Activated T-helper 2 cell treated with anti-CD3 and anti-CD28 coated beads, Interferon-gamma antibody, Interleukin-2, Interleukin-4, amounts not matched to agents 10 μg/mL and 5 μg/mL and 100 μg/mL, durations not matched to agents 14 hours and 24 hours and 36 hours (primary cell): ENCODE measurements around the gene CKS2. TPM values are rescaled to one million over a fixed set of nuclear protein-coding genes. Genes with fewer than 3 reads are reported as not detected.

Experiments
- DNase-seq: peaks from one replicate; pipeline ENCODE4 v3.0.0; 2021; ENCODE audit warnings: low spot score
- H3K27ac Mint-ChIP-seq: one replicate; pipeline ENCODE4 v1.8.0; 2021; ENCODE audit warnings: mixed read lengths
- H3K27me3 Mint-ChIP-seq: one replicate; pipeline ENCODE4 v1.8.0; 2021; ENCODE audit warnings: low read depth, mixed read lengths
- H3K36me3 Mint-ChIP-seq: one replicate; pipeline ENCODE4 v1.8.0; 2021; ENCODE audit warnings: low read depth, mixed read lengths
- H3K4me1 Mint-ChIP-seq: one replicate; pipeline ENCODE4 v1.8.0; 2021; ENCODE audit warnings: low read depth, mixed read lengths
- H3K4me3 Mint-ChIP-seq: one replicate; pipeline ENCODE4 v1.8.0; 2021; ENCODE audit warnings: low read depth, mild to moderate bottlenecking, moderate library complexity, mixed read lengths
- H3K9me3 Mint-ChIP-seq: one replicate; pipeline ENCODE4 v1.8.0; 2021; ENCODE audit warnings: mixed read lengths
- intact Hi-C: fragments of 100-400 bp; cut with micrococcal nuclease; formaldehyde crosslinking; loops from one replicate; pipeline ENCODE4 v1.15.1; 2023
- total RNA-seq: library from RNA; stranded (reverse); gene quantifications from 2 replicates; pipeline ENCODE4 v1.2.3, GENCODE V29; 2022

Gene CKS2
- total RNA-seq, 1 donor from 2014 or later = 177 TPM

- peak overlapping the region; percentile 44 for H3K27ac Mint-ChIP-seq
- H3K27me3 Mint-ChIP-seq = no peaks in the 10 kb centered on the region
- no peak for DNase-seq
- peaks cover 81% of the 10 kb centered on the region for H3K36me3 Mint-ChIP-seq
- peak overlapping the region; percentile 97 for H3K4me3 Mint-ChIP-seq
- H3K9me3 Mint-ChIP-seq = no peaks in the 10 kb centered on the region
- peaks cover 64% of the 10 kb centered on the region for H3K4me1 Mint-ChIP-seq
- intact Hi-C loops = loop anchor here (5.0 kb wide), 1 partner anchor 162 kb away; no protein-coding TSS in a partner anchor
Observed at GRCh38 chr9:89314955-89315354, 4.0 kb downstream of the CKS2 start.

- H3K9me3 Mint-ChIP-seq = no peaks in the 10 kb centered on the region
- H3K4me1 Mint-ChIP-seq = peaks cover 66% of the 10 kb centered on the region
- no peak for DNase-seq
- H3K27me3 Mint-ChIP-seq = no peaks in the 10 kb centered on the region
- H3K36me3 Mint-ChIP-seq = peaks cover 84% of the 10 kb centered on the region
- peak overlapping the region; percentile 44 for H3K27ac Mint-ChIP-seq
- intact Hi-C loops = no loop called here
- H3K4me3 Mint-ChIP-seq = no peak overlapping the region
Observed at GRCh38 chr9:89315482-89315881, 4.5 kb downstream of the CKS2 start.

DNA sequence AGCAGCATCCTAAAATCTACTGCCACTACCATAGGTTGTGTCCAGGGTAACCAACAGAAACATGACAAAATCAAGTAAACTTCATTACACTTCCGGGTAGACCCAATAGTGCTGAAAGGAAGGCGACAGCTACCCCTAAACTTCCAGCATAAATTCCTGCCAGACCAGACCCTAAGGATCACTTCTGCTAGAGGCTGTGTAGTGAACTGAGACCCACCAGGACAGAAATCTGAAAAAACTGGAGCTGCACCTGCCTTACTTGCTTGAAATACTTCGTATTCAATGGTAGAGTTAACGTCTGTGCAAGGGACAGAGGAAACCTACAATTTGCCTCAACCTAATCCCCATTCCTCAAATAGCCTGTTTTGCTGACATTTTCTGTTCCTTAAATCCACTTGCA lies 6.3 kb downstream of the CKS2 start:
- Mint-ChIP-seq H3K36me3 (peaks cover 91% of the 10 kb centered on the region), H3K4me3 (peak overlapping the region; percentile 87)

DNA sequence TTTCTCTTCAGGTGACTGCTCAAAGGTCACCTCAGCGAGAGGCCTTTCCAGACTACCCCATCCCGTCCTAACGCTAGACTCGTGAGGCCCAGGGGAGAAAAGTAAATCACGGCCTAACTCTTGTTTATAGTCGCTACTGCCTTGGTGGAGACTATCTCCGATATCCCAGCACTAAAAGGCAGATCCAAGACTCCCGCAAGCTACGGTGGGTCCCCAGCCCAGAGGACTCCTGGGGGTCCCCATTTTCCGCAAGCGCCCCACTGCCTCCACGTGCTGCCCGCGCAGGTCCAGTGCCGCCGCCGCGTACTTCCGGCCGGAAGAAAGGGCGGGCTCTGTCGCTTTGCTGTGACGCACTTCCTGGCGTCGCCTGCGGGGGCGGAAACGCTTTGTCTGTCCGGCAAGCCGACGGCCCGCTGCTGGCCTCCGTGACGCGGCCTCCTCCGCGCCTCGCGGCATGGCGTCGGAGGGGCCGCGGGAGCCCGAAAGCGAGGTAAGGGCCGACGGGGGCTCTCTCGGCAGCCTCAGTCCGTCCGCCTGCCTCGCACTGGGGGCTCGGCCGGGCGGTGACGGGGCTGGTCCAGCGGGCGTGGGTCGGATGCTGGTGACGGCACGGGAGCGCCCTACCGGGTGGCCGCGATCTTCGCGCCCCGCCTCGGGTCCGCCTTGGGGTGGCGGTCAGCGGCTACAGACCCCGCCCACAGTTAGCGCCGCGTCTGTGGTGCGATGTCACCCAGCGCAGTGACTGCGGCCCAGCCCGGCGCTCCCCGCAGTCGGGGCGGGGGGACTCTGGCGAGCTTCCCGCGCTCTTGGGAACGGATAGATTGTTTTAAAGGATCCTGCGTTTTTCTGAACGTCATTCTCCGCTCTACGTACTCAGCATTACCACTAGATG lies 7.4 kb downstream of the CKS2 start, which contains the start of gene SECISBP2:
SECISBP2 (plus strand) TSS at position 378 of the 892 bp plus-strand sequence; CDS start at position 455, 77 bp downstream.
- H3K27ac Mint-ChIP-seq = peak within 1 kb of the TSS; percentile 98
- DNase-seq = peak; percentile 94
- no peaks in the 10 kb centered on the region for H3K27me3 Mint-ChIP-seq
- H3K36me3 Mint-ChIP-seq = peaks cover 91% of the 10 kb centered on the region
- H3K9me3 Mint-ChIP-seq = no peaks in the 10 kb centered on the region
- peak within 1 kb of the TSS; percentile 88 for H3K4me3 Mint-ChIP-seq
- H3K4me1 Mint-ChIP-seq = peaks cover 78% of the 10 kb centered on the region
- intact Hi-C loops = loop anchor here (1.0 to 2.0 kb wide), 6 partner anchors 8 to 230 kb away; partner anchors contain the start of gene SEMA4D

More for the DNA sequence above, 6.3 kb downstream of the CKS2 start:
- Mint-ChIP-seq H3K27me3 (no peaks in the 10 kb centered on the region), H3K27ac (peak overlapping the region; percentile 98), H3K9me3 (no peaks in the 10 kb centered on the region), H3K4me1 (peaks cover 74% of the 10 kb centered on the region)
- no peak for DNase-seq
- intact Hi-C loops = no loop called here

- Mint-ChIP-seq H3K4me3 (peak overlapping the region; percentile 88), H3K4me1 (peaks cover 77% of the 10 kb centered on the region), H3K27ac (peak overlapping the region; percentile 98), H3K36me3 (peaks cover 83% of the 10 kb centered on the region), H3K9me3 (no peaks in the 10 kb centered on the region), H3K27me3 (no peaks in the 10 kb centered on the region)
- intact Hi-C loops = loop anchor here (2.0 kb wide), 5 partner anchors 104 to 230 kb away; partner anchors contain the start of gene SEMA4D
- DNase-seq = no peak
Observed at GRCh38 chr9:89319015-89319905, 8.3 kb downstream of the CKS2 start.

GRCh38 chr9:89323390-89323789 lies 12.4 kb downstream of the CKS2 start:
- intact Hi-C loops = no loop called here
- no peak overlapping the region for H3K27ac Mint-ChIP-seq
- no peaks in the 10 kb centered on the region for H3K9me3 Mint-ChIP-seq
- no peaks in the 10 kb centered on the region for H3K27me3 Mint-ChIP-seq
- DNase-seq = no peak
- H3K36me3 Mint-ChIP-seq = peaks cover 61% of the 10 kb centered on the region
- H3K4me3 Mint-ChIP-seq = no peak overlapping the region
- H3K4me1 Mint-ChIP-seq = peaks cover 42% of the 10 kb centered on the region

- H3K4me1 Mint-ChIP-seq = peaks cover 27% of the 10 kb centered on the region
- intact Hi-C loops = no loop called here
- peaks cover 65% of the 10 kb centered on the region for H3K36me3 Mint-ChIP-seq
- H3K4me3 Mint-ChIP-seq = no peak overlapping the region
- DNase-seq = no peak
- H3K27ac Mint-ChIP-seq = no peak overlapping the region
- H3K27me3 Mint-ChIP-seq = no peaks in the 10 kb centered on the region
- no peaks in the 10 kb centered on the region for H3K9me3 Mint-ChIP-seq
Observed at GRCh38 chr9:89325733-89326132, 14.7 kb downstream of the CKS2 start.

DNA sequence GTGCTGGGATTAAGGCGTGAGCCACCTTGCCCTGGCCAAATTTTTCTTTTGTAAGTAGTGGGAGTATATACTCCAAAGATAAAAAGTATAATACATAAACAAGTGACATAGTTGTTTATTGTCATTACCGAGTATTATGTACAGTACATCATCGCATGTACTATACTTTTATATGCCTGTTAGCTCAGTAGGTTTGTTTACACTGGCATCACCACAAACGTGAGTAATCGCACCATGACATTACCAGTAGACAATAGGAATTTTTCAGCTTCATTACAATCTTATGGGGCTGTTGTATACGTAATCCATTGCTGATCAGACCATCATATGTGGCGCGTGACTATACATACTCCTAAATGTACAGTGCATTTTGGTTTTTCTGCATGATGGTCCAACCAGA lies 17.1 kb downstream of the CKS2 start:
- no peak overlapping the region for H3K27ac Mint-ChIP-seq
- no peaks in the 10 kb centered on the region for H3K27me3 Mint-ChIP-seq
- peaks cover 60% of the 10 kb centered on the region for H3K36me3 Mint-ChIP-seq
- intact Hi-C loops = no loop called here
- no peak for DNase-seq
- H3K4me3 Mint-ChIP-seq = no peak overlapping the region
- H3K4me1 Mint-ChIP-seq = peaks cover 10% of the 10 kb centered on the region
- no peaks in the 10 kb centered on the region for H3K9me3 Mint-ChIP-seq

GRCh38 chr9:89329917-89330316 lies 18.9 kb downstream of the CKS2 start:
- no peak for DNase-seq
- no peaks in the 10 kb centered on the region for H3K9me3 Mint-ChIP-seq
- no peaks in the 10 kb centered on the region for H3K27me3 Mint-ChIP-seq
- no peak overlapping the region for H3K27ac Mint-ChIP-seq
- peaks cover 2% of the 10 kb centered on the region for H3K4me1 Mint-ChIP-seq
- intact Hi-C loops = no loop called here
- H3K4me3 Mint-ChIP-seq = no peak overlapping the region
- peaks cover 67% of the 10 kb centered on the region for H3K36me3 Mint-ChIP-seq

GRCh38 chr9:89330513-89330912 lies 19.5 kb downstream of the CKS2 start:
- Mint-ChIP-seq H3K4me1 (peaks cover 2% of the 10 kb centered on the region), H3K27me3 (no peaks in the 10 kb centered on the region), H3K36me3 (peaks cover 68% of the 10 kb centered on the region), H3K9me3 (no peaks in the 10 kb centered on the region), H3K4me3 (no peak overlapping the region), H3K27ac (no peak overlapping the region)
- intact Hi-C loops = no loop called here
- no peak for DNase-seq

- no peak for DNase-seq
- Mint-ChIP-seq H3K4me3 (no peak overlapping the region), H3K27me3 (no peaks in the 10 kb centered on the region), H3K4me1 (peaks cover 44% of the 10 kb centered on the region), H3K36me3 (peaks cover 89% of the 10 kb centered on the region), H3K9me3 (peaks cover 14% of the 10 kb centered on the region), H3K27ac (peak overlapping the region; percentile 79)
- intact Hi-C loops = no loop called here
Observed at GRCh38 chr9:89339807-89340206, 28.8 kb downstream of the CKS2 start.

DNA sequence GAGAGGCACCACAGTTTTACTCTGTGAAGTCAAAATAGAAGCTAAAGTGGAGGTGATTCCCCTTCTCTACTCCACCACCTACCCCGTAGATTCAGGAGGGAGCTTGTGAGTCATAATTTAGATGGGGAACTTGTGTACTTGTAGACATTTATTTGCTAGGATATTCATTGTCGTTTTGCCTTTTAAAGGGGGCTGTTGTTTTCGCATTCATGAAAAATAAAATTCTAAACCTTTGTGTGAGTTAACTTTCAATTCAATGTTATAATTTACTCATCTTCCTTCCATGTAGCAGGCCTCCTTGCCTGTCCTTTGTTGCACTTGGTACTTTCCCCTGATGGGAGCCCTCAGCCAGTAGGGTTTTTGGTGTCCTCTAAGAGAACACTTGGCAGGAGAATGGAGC lies 29.3 kb downstream of the CKS2 start:
- Mint-ChIP-seq H3K36me3 (peaks cover 91% of the 10 kb centered on the region), H3K9me3 (peaks cover 14% of the 10 kb centered on the region), H3K27me3 (no peaks in the 10 kb centered on the region), H3K27ac (peak overlapping the region; percentile 79), H3K4me3 (no peak overlapping the region), H3K4me1 (peaks cover 49% of the 10 kb centered on the region)
- DNase-seq = no peak
- intact Hi-C loops = no loop called here
